Fibroblast of upper back skin (primary cell): Measurements from ENCODE around the gene WDR86.

Experiments
- DNase-seq: peaks from one replicate; pipeline ENCODE4 v3.0.0-alpha.2; 2013

The WDR86 gene, protein sequence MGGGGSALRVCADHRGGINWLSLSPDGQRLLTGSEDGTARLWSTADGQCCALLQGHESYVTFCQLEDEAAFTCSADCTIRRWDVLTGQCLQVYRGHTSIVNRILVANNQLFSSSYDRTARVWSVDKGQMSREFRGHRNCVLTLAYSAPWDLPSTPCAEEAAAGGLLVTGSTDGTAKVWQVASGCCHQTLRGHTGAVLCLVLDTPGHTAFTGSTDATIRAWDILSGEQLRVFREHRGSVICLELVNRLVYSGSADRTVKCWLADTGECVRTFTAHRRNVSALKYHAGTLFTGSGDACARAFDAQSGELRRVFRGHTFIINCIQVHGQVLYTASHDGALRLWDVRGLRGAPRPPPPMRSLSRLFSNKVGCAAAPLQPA

DNA sequence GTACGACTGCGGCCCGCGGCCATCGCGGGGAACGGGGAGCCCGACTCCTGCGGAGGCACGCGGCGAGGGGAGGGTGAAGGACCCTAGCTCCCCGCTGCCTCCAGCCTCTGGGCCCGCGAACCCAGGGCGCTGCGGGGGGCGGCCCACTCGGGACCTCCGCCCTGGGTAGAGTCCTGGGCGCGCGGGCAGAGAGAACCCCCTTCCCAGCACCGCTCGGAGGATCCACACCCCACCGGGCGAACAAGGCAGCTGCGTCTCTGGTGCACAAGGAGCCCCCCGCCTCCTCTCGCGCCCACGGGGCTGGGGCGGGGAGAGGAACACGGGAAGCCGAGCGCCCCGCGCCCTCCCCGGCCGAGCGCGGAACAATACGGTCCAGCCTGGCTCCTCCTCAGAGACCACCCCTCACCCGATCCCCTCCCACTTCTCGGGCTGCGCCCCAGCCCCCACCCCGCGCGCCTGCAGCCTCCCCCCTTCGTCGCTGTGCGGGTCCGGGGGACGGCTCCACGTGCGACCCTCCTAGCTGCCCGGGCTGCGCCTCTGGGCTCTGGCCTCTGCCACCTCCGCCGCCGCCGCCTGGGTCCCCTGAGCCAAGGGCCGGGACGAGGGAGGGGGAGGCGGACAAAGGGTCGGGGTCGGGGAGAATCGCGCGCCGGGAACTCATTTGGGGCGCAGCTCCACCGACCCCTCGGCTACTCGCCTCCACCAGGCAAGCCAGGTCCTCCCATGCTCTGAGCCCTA is at the start of gene WDR86:
Gene WDR86, minus strand, starts transcription at position 372 of the 738 bp plus-strand sequence. CDS start 449 bp downstream, outside the sequence.
- no peak for DNase-seq

- DNase-seq: no peak
Measured at GRCh38 chr7:151457534-151457933, 47.7 kb upstream of the WDR86 start.

GRCh38 chr7:151456782-151457181 is 46.9 kb upstream of the WDR86 start:
- DNase-seq: no peak

GRCh38 chr7:151456276-151456675 is 46.4 kb upstream of the WDR86 start:
- no peak for DNase-seq

DNA sequence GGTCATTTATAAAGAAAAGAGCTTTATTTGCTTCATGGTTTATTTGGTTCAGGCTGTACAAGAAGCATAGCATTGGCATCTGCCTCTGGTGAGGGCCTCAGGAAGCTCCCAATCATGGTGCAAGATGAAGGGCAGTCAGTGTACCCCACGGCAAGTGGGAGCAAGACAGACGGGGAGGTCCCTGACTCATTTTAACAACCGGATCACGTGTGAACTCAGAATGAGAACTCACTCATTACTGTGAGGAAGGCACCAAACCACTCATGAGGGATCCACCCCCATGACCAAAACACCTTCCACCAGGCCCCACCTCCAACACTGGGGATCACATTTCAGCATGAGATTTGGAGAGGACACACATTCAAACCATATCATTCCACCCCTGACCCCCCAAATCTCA is 45.9 kb upstream of the WDR86 start:
- no peak for DNase-seq

DNA sequence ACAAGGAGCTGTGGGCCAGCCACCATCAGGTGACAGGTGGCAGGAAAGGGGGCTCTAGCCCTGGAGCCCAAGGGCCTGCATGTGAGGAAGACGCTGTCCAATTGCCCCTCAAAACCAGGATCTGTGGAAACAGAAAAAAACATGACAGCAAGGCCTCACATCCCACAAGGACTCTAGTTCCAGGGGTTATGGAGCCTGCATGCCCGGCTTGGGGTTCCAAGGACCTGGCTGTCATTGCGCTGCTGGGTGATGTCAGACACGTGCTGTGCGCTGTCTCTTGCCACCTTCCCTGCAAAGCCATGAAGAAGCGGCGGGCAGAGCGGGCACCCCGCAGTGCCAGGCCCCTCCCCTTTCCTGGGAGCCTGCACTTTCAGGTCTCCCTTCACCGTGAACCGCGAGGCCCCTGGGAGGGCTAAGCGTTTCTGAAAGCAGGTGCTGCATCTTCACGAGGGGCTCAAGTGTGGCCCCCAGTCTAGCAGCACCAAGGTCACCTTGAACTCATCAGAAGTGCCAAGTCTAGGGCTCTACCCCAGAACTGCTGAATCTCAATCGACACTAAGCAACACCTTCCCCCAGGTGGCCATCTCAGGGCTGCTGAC is 45.2 kb upstream of the WDR86 start:
- no peak for DNase-seq

- DNase-seq: peak; percentile 16
Measured at GRCh38 chr7:151454305-151454704, 44.5 kb upstream of the WDR86 start.

DNA sequence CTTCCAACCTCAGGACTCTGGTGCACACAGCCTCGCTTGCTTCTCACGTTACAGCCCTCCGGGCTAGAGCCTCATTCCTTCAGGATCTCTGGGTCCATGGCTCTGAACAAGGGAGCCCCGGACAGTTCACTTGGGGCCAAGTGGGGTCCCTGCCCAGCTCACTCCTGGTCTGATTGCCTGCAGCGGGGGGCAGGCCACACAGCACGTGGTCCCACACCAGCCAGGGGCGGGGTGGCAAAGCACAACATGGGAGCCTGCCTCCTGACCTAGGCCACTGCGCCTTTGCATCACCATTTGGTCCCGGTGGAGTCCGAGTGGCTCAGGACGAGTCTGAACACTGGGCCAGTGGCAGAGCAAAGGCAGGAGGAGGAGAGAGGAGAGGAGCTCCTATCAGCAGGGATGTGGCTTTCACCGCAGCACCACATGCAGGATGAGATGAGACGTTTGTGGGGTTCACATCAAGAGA is 43.5 kb upstream of the WDR86 start:
- no peak for DNase-seq

DNA sequence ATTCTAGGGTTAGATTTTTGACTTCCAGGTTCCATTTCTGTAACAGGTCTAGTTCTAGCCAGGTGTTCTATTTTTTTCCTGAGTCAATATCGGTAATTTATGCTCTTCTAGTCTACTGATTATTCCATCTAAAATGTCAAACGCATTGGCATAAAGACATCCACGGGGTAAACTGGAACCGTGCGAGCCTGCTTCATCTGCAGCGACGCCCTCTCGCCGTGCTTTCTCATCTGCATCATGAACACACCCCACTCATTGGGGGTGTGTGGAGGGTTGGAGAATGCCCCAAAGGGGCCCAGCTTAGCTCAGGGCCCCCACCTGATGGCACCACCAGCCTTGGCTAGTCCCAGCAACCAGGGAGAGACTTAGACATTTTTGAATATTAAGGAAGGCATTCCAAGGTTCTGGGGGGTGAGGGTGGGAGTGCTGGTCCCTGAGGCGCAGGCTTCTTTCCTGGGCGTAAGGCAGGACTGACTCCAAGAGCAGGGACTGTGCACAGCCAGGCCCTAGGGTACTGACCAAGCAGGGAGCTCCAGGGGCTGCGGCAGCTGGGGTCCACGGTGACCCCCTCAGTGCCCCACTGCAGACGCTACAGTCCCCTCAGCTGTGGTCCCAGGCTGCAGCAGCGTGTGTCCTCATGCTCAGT is 43.0 kb upstream of the WDR86 start:
- no peak for DNase-seq

GRCh38 chr7:151451626-151452571 is 42.1 kb upstream of the WDR86 start:
- no peak for DNase-seq

- no peak for DNase-seq
Measured at GRCh38 chr7:151451156-151451555, 41.3 kb upstream of the WDR86 start.

DNA sequence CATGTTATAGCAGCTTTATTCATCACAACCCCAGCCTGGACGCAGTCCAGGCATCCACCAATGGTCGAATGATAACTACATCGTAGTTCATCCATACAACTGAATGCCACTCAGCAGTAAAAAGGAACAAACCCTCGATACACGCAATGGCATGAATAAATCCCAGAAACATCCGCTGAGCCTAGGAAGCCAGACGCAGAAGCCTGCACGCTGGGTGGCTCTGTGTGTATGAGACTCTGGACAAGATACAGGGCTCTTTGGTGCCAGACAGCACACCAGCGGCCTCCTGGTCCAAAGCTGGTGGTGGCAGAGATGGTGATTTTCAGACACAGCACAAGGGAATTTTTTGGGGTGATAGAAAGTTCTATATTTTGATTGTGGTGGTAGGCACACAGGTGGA is 40.2 kb upstream of the WDR86 start:
- DNase-seq: no peak

DNA sequence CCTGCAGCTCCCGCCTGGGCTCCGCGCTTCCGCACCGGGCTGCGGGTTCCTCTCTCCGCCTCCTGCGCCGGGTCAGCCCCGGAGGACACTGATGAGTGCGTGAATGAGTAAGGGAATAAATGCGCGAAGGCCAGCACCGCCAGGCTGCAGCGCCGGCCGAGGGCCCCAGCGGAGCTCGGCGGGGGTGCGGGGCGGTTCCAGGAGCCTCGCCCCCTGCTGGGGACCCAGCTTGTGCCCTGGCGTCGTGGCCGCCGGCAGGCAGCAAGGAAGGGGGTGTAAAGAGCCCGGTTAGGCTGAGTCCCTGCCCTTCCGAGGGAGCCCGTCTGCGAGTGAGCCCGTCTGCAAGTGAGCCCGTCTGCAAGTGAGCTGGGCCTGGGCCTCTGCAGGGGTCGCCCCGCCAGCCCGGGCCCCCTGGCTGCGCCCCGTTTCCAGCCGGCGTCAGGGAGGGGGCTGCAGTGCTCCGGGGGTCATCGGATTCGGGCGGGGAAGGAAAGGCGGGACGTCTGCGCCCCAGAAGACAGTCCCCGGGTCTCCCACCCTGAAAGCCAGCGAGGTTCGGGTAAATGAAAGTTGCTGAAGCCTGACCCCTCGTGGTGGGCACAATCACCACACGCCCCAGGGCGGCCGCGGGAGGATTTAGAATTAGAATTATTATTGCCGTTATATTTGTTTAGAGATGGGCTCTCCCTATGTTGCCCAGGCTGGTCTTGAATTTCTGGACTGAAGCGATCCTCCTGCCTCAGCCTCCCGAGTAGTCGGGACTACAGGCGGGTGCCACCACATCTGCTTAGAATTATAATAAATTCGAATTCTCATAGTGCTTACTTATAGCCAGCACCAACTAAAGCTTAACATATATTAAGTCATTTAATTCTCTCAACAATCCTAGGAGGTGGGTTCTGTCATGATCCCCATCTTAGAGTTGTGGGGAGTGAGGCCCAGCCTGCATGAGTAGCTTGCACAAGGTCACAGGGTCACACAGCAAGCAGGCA is 38.7 kb upstream of the WDR86 start:
- peak; percentile 61 for DNase-seq

DNA sequence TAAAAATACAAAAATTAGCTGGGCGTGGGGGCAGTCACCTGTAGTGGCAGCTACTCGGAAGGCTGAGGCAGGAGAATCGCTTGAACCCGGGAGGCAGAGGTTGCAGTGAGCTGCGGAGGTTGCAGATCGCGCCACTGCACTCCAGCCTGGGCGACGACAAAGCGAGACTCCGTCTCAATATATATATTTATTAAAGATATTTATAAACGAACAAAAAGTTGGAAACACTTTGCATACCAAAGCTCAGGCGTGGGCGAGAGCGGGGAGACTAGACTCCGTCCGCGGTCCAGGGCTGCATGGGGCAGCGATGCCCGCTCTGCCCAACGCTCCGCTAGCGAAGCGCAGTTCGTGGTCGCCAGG is 38.0 kb upstream of the WDR86 start:
- DNase-seq: no peak

DNA sequence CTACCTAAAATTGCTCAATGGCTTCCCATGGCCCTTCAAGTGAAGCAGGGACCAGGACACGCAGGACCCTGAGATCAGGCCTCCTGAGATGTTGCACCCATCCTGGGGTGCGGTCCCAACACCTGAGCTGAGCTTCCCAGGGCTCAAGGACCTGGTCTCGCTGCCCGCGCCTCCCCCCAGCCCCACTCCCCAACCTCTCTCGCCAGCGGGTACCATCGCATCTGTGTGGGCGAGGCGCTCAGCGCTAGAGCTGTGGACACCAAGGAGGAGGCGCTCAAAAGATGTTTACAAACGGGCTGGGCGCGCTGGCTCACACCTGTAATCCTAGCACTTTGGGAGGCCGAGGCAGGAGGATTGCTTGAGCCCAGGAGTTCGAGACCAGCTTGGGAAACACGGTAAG is 37.5 kb upstream of the WDR86 start:
- no peak for DNase-seq

DNA sequence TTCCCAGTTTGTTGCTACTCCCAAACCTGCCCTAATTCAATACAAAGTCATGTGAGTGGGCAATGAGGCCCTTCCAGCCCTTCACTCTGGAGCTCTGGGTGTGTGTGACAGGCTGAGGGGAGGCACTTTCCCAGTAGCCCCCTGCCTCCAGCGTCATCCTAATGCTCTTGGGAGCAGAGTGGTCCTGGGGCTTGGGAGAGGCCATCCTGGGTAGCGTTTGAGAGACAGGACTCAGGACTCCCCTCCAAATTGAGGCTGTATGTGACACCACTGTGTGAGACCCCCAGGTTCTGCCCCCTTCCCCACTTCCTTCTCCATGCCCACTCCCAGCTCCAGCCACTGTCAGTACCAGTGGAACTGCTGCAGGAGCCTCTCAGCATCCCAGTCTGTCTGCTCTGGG is 36.6 kb upstream of the WDR86 start:
- no peak for DNase-seq

GRCh38 chr7:151444632-151445031 is 34.8 kb upstream of the WDR86 start:
- DNase-seq: no peak

DNA sequence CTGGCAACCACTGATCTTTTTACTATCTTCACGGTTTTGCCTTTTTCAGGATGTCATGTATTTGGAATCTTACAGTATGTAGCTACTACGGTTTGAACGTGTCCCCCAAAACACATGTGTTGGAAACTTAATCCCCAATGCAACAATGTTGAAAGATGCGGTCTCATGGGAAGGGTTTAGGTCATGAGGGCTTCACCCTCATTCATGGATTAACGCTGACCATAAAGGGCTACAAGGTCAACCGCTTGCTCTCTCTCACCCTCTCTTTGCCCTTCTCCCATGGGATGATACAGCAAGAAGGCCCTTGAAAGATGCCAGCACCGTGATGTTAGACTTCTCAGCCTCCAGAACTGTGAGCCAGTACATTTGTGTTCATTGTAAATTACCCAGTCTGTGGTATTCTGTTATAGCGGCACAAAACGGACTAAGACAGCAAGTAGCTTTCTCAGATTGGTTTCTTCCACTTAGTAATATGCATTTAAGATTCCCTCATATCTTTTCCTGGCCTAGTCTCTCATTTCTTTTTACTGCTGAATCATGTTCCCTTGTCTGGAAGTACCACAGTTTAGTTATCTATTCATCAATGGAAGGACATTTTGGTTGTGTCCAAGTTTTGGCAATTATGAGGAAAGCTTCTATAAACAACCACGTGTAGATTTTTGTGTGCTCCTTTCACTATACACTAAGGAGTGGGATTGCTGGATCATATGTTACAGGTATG is 33.1 kb upstream of the WDR86 start:
- no peak for DNase-seq

DNA sequence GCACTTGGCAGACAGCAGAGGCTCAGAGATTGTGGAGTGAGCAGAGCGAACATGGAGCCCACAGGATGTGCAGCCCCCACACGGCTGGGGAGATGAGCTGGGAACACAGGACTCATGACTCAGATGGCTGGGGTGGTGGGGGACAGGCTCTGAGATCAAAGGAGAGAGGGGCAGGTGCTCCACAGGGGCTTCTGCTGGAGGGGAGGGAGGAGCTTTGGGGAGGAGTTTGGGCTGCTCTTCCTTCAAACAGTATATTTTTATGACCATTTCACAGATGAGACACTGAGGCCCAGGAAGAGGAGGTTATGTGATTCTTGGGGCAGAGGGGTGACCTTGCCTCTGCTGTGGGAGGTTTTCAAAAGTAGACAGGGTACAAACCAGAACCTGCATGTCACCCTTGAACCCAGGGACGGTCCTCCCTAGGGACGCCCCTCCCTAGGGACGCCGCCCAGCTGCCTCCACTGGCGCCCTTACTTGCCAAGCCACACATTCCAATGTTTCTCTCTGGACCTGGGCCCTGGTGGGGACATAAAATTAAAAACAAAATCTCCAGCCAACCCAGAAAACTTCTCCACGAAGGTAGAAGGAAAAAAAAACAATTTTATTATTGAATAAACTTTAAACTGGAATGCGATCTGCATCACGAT is 31.1 kb upstream of the WDR86 start:
- no peak for DNase-seq
